ENCODE data around the gene LAMA3.
"Not testable (repeated sequence)": the region's sequence is repeated elsewhere in the genome, so short reads cannot be mapped to it uniquely, and the experiment has no call there.

LAMA3 gene

GRCh38 chr18:23704806-23705205, 15.6 kb downstream of the LAMA3 start:
- DNase-seq: no peak

GRCh38 chr18:23706971-23707640, 17.9 kb downstream of the LAMA3 start:
- DNase-seq: no peak

GRCh38 chr18:23710068-23710527, 20.8 kb downstream of the LAMA3 start:
- DNase-seq: no peak

- DNase-seq: no peak
Observed at GRCh38 chr18:23710946-23711345, 21.7 kb downstream of the LAMA3 start.

GRCh38 chr18:23711426-23711825, 22.2 kb downstream of the LAMA3 start:
- DNase-seq: no peak

GRCh38 chr18:23712445-23712844, 23.2 kb downstream of the LAMA3 start:
- DNase-seq: no peak

- no peak for DNase-seq
Observed at GRCh38 chr18:23714576-23714975, 25.3 kb downstream of the LAMA3 start.

GRCh38 chr18:23716079-23716478, 26.8 kb downstream of the LAMA3 start:
- not testable (repeated sequence) for DNase-seq

- no peak for DNase-seq
Observed at GRCh38 chr18:23716516-23716915, 27.3 kb downstream of the LAMA3 start.

GRCh38 chr18:23716966-23717365, 27.7 kb downstream of the LAMA3 start:
- DNase-seq: no peak

- no peak for DNase-seq
Observed at GRCh38 chr18:23718243-23718720, 29.0 kb downstream of the LAMA3 start.

GRCh38 chr18:23718731-23719130, 29.5 kb downstream of the LAMA3 start:
- DNase-seq: no peak

GRCh38 chr18:23719634-23720201, 30.5 kb downstream of the LAMA3 start:
- DNase-seq: no peak

- no peak for DNase-seq
Observed at GRCh38 chr18:23721696-23722480, 32.6 kb downstream of the LAMA3 start.

- no peak for DNase-seq
Observed at GRCh38 chr18:23722646-23723045, 33.4 kb downstream of the LAMA3 start.

- no peak for DNase-seq
Observed at GRCh38 chr18:23723121-23723520, 33.9 kb downstream of the LAMA3 start.

GRCh38 chr18:23724681-23725080, 35.4 kb downstream of the LAMA3 start:
- DNase-seq: no peak

- no peak for DNase-seq
Observed at GRCh38 chr18:23725351-23725750, 36.1 kb downstream of the LAMA3 start.

- no peak for DNase-seq
Observed at GRCh38 chr18:23725827-23726661, 36.8 kb downstream of the LAMA3 start.

- no peak for DNase-seq
Observed at GRCh38 chr18:23727707-23728493, 38.6 kb downstream of the LAMA3 start.

- no peak for DNase-seq
Observed at GRCh38 chr18:23730857-23731256, 41.6 kb downstream of the LAMA3 start.

- DNase-seq: no peak
Observed at GRCh38 chr18:23731861-23732260, 42.6 kb downstream of the LAMA3 start.

All from right forelimb (tissue), 1 donor.